ENCODE data around the gene CLIC3.

The CLIC3 gene

GRCh38 chr9:136954270-136955083, 41.9 kb downstream of the CLIC3 start:
- in situ Hi-C loops (cut with HindIII; ENCODE audit: low sequenced_read_pairs): no loop called here
- no peak overlapping the region for H3K4me3 ChIP-seq (ENCODE audit: low read depth, low read length)
- no peak for TF ChIP-seq CTCF (IDR thresholded peaks at IDR 0.05; ENCODE audit: low read depth, low read length)
- no peak for DNase-seq (ENCODE audit: low read depth, low spot score)

- H3K4me3 ChIP-seq (ENCODE audit: low read depth, low read length): no peak overlapping the region
- no peak for DNase-seq (ENCODE audit: low read depth, low spot score)
- in situ Hi-C loops (cut with HindIII; ENCODE audit: low sequenced_read_pairs): no loop called here
- no peak for TF ChIP-seq CTCF (IDR thresholded peaks at IDR 0.05; ENCODE audit: low read depth, low read length)
Measured at GRCh38 chr9:136953771-136954269, 42.5 kb downstream of the CLIC3 start.

- TF ChIP-seq CTCF (IDR thresholded peaks at IDR 0.05; ENCODE audit: low read depth, low read length): no peak
- in situ Hi-C loops (cut with HindIII; ENCODE audit: low sequenced_read_pairs): no loop called here
- H3K4me3 ChIP-seq (ENCODE audit: low read depth, low read length): no peak overlapping the region
- DNase-seq (ENCODE audit: low read depth, low spot score): no peak
Measured at GRCh38 chr9:136952876-136953770, 43.2 kb downstream of the CLIC3 start.

- DNase-seq (ENCODE audit: low read depth, low spot score): no peak
- in situ Hi-C loops (cut with HindIII; ENCODE audit: low sequenced_read_pairs): no loop called here
- TF ChIP-seq CTCF (IDR thresholded peaks at IDR 0.05; ENCODE audit: low read depth, low read length): no peak
- no peak overlapping the region for H3K4me3 ChIP-seq (ENCODE audit: low read depth, low read length)
Measured at GRCh38 chr9:136952321-136952850, 44.0 kb downstream of the CLIC3 start.

- no peak for TF ChIP-seq CTCF (IDR thresholded peaks at IDR 0.05; ENCODE audit: low read depth, low read length)
- in situ Hi-C loops (cut with HindIII; ENCODE audit: low sequenced_read_pairs): no loop called here
- DNase-seq (ENCODE audit: low read depth, low spot score): no peak
- H3K4me3 ChIP-seq (ENCODE audit: low read depth, low read length): no peak within 1 kb of the TSS
Measured at GRCh38 chr9:136951541-136952320, 44.6 kb downstream of the CLIC3 start, which contains the start of gene LCN12. LCN12 (plus strand) TSS chr9:136952273; CDS start chr9:136952328, 55 bp downstream.
